SK-N-SH treated with all-trans-retinoic acid at 6 μM for 48 hours (cell line): ENCODE measurements around the gene NPTX1.

Experiments
- ATAC-seq: fragments of 200-7000 bp; cut with Tn5 transposase; 3 replicates; pipeline ENCODE4 v1.9.1; 2020; ENCODE audit warnings: mild to moderate bottlenecking, moderate library complexity
- ARNTL ChIP-seq: fragments of 450-650 bp; formaldehyde crosslinking; IDR thresholded peaks from 2 replicates; pipeline ENCODE4 v1.5.0; 2020; ENCODE audit warnings: low read depth, mild to moderate bottlenecking, moderate library complexity, borderline replicate concordance
- BACH2 ChIP-seq: fragments of 250-450 bp; sonication (Bioruptor Pico); IDR thresholded peaks from 2 replicates; pipeline ENCODE4 v1.9.0; 2021; ENCODE audit warnings: mild to moderate bottlenecking, borderline replicate concordance
- CSRNP3 ChIP-seq: fragments of 250-450 bp; sonication (Bioruptor Pico); IDR thresholded peaks from 2 replicates; pipeline ENCODE4 v1.5.1; 2021; ENCODE audit warnings: mild to moderate bottlenecking, moderate library complexity
- ESRRG ChIP-seq: fragments of 250-450 bp; sonication (Bioruptor Pico); IDR thresholded peaks from 2 replicates; pipeline ENCODE4 v1.6.1; 2021; ENCODE audit warnings: mild to moderate bottlenecking
- GLIS3 ChIP-seq: fragments of 250-450 bp; sonication (Bioruptor Pico); IDR thresholded peaks from 2 replicates; pipeline ENCODE4 v1.5.0; 2020; ENCODE audit warnings: mild to moderate bottlenecking, moderate library complexity
- ISL1 ChIP-seq: fragments of 250-450 bp; sonication (Bioruptor Pico); IDR thresholded peaks from 2 replicates; pipeline ENCODE4 v2.1.2; 2022; ENCODE audit warnings: mild to moderate bottlenecking, moderate library complexity
- OSR1 ChIP-seq: fragments of 250-450 bp; sonication (Bioruptor Pico); IDR thresholded peaks from 2 replicates; pipeline ENCODE4 v1.8.0; 2022; ENCODE audit warnings: moderate library complexity, mild to moderate bottlenecking, inconsistent platforms
- PPARA ChIP-seq: fragments of 250-450 bp; sonication (Bioruptor Pico); IDR thresholded peaks from 2 replicates; pipeline ENCODE4 v1.5.0; 2020; ENCODE audit warnings: mild to moderate bottlenecking, borderline replicate concordance
- RARB ChIP-seq: fragments of 250-450 bp; sonication (Bioruptor Pico); IDR thresholded peaks from 2 replicates; pipeline ENCODE4 v1.8.0; 2021; ENCODE audit warnings: mild to moderate bottlenecking, moderate library complexity
- SNAI2 ChIP-seq: fragments of 250-450 bp; sonication (Bioruptor Pico); IDR thresholded peaks from 2 replicates; pipeline ENCODE4 v1.5.0; 2020; ENCODE audit warnings: mild to moderate bottlenecking, moderate library complexity
- TCF4 ChIP-seq: fragments of 250-450 bp; sonication (Bioruptor Pico); IDR thresholded peaks from 2 replicates; pipeline ENCODE4 v1.8.0; 2021; ENCODE audit warnings: mild to moderate bottlenecking, moderate library complexity, borderline replicate concordance
- TOX ChIP-seq: fragments of 250-450 bp; sonication (Bioruptor Pico); IDR thresholded peaks from 2 replicates; pipeline ENCODE4 v1.8.0; 2021; ENCODE audit warnings: mild to moderate bottlenecking, moderate library complexity, borderline replicate concordance
- ZC3H10 ChIP-seq: fragments of 250-450 bp; sonication (Bioruptor Pico); IDR thresholded peaks from 2 replicates; pipeline ENCODE4 v1.5.1; 2021; ENCODE audit warnings: mild to moderate bottlenecking, moderate library complexity
- ZFP3 ChIP-seq: fragments of 250-450 bp; sonication (Bioruptor Pico); IDR thresholded peaks from 2 replicates; pipeline ENCODE4 v1.5.0; 2020; ENCODE audit warnings: mild to moderate bottlenecking, moderate library complexity
- ZFP30 ChIP-seq: fragments of 450-650 bp; formaldehyde crosslinking; IDR thresholded peaks from 2 replicates; pipeline ENCODE4 v1.5.0; 2022; ENCODE audit warnings: mild to moderate bottlenecking, moderate library complexity
- ZNF565 ChIP-seq: fragments of 450-650 bp; formaldehyde crosslinking; conservative IDR thresholded peaks from 2 replicates; pipeline ENCODE4 v1.5.0; 2020; ENCODE audit warnings: low read depth, mild to moderate bottlenecking, moderate library complexity
- ZNF8 ChIP-seq: fragments of 450-650 bp; formaldehyde crosslinking; IDR thresholded peaks from 2 replicates; pipeline ENCODE4 v1.5.0; 2020; ENCODE audit warnings: mild to moderate bottlenecking, moderate library complexity
- TF ChIP-seq, protein P1 (sequence below): fragments of 250-450 bp; sonication (Bioruptor Pico); IDR thresholded peaks from 2 replicates; pipeline ENCODE4 v1.5.0; 2020; ENCODE audit warnings: mild to moderate bottlenecking, moderate library complexity
- TF ChIP-seq, protein P2 (sequence below): fragments of 250-450 bp; sonication (Bioruptor Pico); IDR thresholded peaks from 2 replicates; pipeline ENCODE4 v1.8.0; 2021; ENCODE audit warnings: low read depth, mild to moderate bottlenecking, moderate library complexity, borderline replicate concordance

NPTX1 gene

GRCh38 chr17:80428363-80428762, 48.0 kb downstream of the NPTX1 start:
- no peak for ATAC-seq
- TF ChIP-seq PPARA (CRISPR knock-in tag) (no peak), TOX (no peak), ESRRG (CRISPR knock-in tag) (no peak), BACH2 (CRISPR knock-in tag) (no peak), ZFP30 (CRISPR knock-in tag) (no peak), GLIS3 (CRISPR knock-in tag) (no peak), TCF4 (CRISPR knock-in tag) (no peak), OSR1 (CRISPR knock-in tag) (no peak), ZNF8 (no peak), CSRNP3 (CRISPR knock-in tag) (no peak), ARNTL (CRISPR knock-in tag) (no peak)
- TF ChIP-seq, protein P1, sequence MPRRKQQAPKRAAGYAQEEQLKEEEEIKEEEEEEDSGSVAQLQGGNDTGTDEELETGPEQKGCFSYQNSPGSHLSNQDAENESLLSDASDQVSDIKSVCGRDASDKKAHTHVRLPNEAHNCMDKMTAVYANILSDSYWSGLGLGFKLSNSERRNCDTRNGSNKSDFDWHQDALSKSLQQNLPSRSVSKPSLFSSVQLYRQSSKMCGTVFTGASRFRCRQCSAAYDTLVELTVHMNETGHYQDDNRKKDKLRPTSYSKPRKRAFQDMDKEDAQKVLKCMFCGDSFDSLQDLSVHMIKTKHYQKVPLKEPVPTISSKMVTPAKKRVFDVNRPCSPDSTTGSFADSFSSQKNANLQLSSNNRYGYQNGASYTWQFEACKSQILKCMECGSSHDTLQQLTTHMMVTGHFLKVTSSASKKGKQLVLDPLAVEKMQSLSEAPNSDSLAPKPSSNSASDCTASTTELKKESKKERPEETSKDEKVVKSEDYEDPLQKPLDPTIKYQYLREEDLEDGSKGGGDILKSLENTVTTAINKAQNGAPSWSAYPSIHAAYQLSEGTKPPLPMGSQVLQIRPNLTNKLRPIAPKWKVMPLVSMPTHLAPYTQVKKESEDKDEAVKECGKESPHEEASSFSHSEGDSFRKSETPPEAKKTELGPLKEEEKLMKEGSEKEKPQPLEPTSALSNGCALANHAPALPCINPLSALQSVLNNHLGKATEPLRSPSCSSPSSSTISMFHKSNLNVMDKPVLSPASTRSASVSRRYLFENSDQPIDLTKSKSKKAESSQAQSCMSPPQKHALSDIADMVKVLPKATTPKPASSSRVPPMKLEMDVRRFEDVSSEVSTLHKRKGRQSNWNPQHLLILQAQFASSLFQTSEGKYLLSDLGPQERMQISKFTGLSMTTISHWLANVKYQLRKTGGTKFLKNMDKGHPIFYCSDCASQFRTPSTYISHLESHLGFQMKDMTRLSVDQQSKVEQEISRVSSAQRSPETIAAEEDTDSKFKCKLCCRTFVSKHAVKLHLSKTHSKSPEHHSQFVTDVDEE, result no peak
- TF ChIP-seq, protein P2, sequence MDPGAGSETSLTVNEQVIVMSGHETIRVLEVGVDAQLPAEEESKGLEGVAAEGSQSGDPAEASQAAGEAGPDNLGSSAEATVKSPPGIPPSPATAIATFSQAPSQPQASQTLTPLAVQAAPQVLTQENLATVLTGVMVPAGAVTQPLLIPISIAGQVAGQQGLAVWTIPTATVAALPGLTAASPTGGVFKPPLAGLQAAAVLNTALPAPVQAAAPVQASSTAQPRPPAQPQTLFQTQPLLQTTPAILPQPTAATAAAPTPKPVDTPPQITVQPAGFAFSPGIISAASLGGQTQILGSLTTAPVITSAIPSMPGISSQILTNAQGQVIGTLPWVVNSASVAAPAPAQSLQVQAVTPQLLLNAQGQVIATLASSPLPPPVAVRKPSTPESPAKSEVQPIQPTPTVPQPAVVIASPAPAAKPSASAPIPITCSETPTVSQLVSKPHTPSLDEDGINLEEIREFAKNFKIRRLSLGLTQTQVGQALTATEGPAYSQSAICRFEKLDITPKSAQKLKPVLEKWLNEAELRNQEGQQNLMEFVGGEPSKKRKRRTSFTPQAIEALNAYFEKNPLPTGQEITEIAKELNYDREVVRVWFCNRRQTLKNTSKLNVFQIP (CRISPR knock-in tag), result no peak

DNA sequence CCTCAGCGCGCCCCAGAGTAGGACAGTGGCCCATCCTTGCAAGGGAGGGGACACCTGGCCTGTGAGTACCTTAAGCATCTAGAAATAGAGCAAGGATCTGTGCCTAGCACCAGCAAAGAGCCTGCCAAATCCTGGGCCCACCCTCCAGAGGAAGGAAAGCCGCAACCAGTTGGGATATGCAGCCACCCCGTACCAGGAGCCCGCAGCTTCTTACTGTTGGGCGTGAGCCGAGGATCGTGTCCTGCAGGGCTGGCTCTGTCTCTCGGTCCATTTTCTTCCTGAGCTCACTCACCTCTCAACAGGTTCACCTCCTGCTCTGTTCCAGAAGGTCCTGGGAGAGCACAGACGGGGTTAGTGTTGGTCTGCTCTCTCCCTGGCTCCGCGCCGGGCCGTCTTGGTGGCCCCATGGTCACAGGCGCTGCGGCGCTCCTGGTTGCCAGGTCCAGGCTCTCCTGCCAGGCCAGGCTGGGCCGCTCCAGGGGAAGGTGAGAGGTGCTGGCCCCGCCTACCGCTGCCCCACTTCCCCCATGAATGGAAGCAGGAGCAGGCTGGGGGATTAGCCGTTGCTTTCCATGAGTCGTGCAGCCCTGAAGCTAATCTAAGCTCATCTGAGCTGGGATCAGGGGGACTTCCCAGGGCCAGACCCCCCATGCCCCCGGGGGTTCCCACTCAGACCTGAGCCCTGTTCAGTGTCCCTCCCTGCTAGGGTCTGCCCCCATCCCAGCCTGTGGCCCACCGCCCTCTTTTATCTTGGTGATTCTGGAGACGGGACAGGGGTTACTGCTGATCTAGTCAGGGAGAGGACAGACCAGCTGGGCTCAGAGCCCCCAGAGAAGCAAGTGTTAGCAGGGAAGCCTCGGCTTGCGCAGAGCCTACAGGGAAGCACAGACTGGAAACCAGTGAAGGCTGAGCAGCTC, 48.8 kb downstream of the NPTX1 start:
- no peak for ATAC-seq
- TF ChIP-seq ZC3H10 (CRISPR knock-in tag) (no peak), TOX (no peak), CSRNP3 (CRISPR knock-in tag) (no peak), RARB (CRISPR knock-in tag) (no peak), ISL1 (CRISPR knock-in tag) (no peak), SNAI2 (CRISPR knock-in tag) (no peak), ESRRG (CRISPR knock-in tag) (no peak), BACH2 (CRISPR knock-in tag) (no peak), TCF4 (CRISPR knock-in tag) (no peak), PPARA (CRISPR knock-in tag) (no peak), ZFP3 (CRISPR knock-in tag) (no peak), ZFP30 (CRISPR knock-in tag) (no peak), ZNF565 (CRISPR knock-in tag) (no peak), ZNF8 (no peak)
- TF ChIP-seq, protein P2 (CRISPR knock-in tag), result no peak
- TF ChIP-seq, protein P1, result no peak
